GM19328 (cell line): ENCODE results near the gene BCL11B.

Source experiments
- ATAC-seq: cut with Tn5 transposase; IDR thresholded peaks from one replicate; pipeline ENCODE4 v1.9.1; 2021; ENCODE audit warnings: mild to moderate bottlenecking, moderate library complexity; ENCODE audit not compliant: unreplicated experiment

Gene BCL11B

DNA sequence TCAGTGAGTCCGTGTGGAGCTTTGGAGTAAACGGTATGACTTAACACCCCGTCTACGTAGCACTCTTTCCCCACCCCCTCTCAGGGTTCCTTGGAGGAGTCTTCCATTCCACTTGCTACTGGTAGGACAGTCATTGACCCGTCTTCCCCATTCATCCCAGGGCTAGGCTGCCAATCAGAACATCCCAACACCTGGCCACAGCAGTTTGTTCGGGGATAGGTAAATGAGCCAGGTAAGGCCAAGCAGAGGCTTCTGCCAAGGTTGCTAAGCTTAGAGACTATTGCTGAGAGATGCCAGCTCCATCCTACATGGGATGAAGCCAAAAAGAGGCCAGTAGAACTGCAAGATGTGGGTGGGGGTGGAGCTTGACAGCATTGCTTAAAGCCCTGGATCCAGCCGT, 130.8 kb downstream of the BCL11B start:
- ATAC-seq = no peak

DNA sequence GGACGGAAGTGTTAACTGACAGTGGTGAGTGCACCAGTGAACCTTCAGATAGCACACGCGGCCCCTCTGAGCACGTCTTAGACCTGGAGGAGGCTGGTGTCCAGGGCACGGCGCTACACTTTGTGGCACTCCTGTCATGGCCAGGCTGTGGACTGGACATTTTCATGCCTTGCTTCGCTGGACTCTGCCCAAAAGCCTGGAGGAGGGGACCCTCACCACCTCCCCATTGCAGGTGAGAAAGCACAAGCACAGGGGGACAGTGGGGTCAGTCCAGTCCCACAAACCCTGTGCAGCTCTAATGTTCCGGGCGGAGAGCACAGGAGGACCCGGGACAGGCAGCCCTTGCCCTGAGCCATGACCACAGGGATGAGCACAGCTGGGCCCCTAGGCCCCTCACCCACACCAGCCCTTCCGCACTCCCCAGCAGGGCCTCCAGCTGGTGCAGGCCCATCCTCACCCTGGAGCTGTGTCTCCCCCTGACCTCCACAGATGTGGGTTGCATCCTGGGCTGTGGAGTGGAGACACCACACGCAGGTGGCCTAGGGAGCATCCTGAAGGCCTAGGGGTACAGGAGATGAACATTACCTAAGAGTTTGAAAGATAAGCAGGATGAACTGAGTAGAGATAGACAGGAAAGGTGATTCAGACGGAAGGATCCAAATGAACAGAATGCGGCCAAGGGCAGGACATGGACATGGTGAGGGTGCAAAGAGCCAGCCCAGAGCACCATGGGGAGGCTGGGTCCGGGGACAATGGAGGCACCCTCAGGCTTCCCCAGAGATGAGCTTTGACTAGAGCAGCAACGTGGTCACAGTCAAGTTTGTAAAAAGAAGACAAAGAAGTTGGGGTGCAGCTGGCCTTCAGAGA, 132.8 kb downstream of the BCL11B start:
- ATAC-seq = no peak

DNA sequence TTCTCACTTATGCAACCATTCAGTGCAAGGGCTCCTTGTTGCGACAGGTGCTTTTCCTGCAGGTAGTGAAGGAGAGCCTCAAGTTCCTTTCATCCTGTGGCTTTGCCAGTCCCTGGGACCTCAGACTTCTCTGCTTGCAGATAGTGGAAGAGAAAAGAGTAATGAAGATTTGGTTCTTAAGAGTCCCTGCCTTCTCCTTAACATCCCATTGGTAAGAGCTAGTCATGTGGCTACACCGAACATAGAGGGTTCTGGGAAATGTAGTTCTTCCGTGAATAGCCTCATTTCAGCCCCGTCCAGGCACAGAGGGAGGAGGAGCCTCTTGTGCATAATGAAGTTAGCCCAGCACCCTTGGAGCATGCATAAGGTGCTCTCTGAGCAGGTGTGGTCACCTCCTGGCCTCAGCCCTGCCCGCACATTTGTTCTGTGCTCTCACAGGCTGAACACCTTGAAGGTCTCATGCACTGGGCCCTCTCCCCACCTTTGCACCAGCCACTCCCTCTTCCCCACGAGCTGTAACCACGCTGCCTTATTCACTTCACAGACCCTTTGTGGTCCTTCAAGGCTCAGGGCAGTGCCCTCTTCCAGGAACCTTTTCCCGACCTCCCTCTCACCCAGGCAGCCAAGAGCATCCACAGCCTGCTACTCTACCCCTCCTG, 134.0 kb downstream of the BCL11B start:
- ATAC-seq = no peak

GRCh38 chr14:99137001-99137700, 134.8 kb downstream of the BCL11B start:
- ATAC-seq = no peak

GRCh38 chr14:99136401-99136800, 135.6 kb downstream of the BCL11B start:
- no peak for ATAC-seq

DNA sequence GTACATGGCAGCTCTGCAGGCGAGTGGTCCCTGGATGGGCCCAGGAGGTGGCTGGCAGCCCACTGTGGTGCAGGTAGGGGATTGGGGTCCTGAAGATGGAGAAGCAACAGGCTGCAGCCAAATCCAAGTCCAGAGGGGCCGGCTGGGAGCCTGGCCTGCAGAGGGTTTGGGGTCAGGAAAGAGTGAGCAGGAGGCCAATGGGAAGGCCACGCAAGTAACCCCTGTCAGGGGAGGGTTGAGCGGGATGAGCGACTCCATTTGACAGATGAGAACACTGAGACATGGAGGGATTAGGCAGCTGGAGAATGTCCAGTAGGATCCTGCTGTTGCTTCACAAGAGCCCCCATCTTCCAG, 136.0 kb downstream of the BCL11B start:
- no peak for ATAC-seq

- ATAC-seq = no peak
Measured at GRCh38 chr14:99134516-99135046, 137.4 kb downstream of the BCL11B start.

GRCh38 chr14:99133636-99134515, 138.1 kb downstream of the BCL11B start:
- ATAC-seq = no peak

DNA sequence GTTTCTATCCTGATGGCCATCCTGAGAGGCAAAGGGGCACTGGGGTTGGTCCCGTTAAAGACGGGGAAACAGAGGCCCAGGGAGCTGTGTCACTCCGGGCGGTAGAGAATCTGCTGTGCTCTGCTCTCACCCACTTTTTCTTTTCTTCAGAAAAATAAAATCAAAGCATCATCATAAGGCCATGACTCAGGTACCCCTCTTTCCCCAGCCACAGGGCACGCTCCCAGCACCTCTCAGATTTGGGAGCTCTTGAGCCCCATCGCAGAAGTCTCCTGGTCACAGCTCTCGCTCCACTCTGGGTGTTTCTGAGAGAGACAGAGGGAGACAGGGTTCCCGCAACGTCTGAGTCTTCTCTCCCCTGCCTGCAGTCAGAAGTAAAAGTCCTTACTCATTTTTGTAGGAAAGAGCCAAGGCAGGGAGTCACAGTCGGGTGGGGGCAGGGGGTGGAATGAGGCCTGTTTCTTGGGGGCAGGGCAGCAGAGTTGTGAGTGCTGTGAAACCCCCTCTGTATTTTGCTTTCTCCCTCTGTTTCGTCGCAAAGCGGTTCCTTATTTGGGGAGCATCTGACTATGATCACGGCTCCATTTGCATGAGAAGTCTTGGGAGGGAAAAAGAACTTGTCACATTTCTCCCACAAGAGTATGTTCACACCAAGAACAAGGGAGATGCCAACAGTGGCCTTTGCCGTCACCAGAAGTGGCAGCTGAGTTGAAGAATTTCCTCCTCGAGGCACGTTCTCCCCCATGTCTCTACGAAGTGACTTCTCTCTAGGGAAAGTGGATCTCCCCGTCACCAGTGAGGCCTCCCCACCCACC, 139.0 kb downstream of the BCL11B start:
- no peak for ATAC-seq

DNA sequence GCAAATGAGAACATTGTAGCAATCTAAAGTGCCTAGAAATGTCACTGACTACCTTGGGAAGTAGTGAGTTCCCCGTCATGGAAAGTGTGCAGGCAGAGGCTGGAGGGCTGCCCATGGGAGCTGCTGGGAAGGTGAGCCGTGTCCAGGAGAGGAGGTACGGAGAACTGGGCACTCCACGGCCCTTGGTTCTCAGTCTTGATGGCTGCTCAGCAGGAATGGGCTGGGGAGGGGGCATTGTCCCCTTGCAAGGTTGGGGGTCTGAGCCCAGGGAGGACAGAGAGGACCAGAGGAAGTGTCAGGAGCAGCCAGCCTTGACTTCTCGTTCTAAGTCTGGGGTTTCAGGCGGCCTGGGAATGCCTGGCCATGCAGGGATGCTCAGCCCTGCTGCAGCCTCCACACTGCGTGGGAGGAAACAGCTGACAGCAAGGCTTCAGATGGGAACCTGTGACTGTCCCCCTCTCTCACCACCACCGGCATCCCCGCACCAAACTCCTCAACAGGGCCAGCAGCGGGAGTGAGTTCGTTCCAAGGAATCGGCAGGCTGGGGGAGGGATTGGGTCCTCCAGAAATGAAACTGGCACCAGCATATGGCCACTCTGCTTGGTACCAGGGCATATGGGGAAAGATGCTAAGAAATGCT, 140.2 kb downstream of the BCL11B start:
- ATAC-seq = no peak

DNA sequence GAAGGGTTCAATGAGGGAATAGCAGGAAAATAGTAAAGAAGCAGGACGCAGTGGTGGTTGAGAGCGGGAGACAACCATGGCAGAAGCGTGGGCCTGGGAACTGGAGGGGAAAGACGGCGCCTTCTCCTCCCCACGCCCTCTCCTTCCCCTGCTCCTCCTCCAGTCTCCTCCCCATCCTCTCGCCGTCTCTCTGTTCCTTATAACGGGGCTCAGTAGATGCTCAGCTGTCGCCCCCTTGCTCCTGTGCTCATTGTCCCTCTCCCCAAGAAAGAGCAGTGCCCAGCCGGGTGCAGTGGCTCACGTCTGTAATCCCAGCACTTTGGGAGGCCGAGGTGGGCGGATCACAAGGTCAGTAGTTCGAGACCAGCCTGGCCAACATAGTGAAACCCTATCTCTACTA, 142.0 kb downstream of the BCL11B start:
- no peak for ATAC-seq

- ATAC-seq = no peak
Measured at GRCh38 chr14:99129211-99129696, 142.7 kb downstream of the BCL11B start.

DNA sequence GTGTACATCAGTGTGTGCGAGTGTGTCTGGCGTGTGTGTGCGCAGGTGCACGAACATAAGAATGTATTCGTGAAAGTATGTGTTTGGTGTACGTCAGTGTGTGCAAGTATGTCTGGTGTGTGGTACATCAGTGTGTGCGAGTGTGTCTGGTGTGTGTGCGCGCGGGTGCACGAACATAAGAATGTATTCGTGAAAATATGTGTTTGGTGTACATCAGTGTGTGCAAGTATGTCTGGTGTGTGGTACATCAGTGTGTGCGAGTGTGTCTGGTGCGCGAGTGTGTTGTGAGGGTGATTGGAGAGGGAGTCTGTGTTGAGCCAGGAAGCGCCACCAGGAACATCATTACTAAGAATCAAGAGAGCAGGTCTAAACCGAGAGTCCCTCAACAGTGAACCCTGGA, 143.8 kb downstream of the BCL11B start:
- no peak for ATAC-seq

DNA sequence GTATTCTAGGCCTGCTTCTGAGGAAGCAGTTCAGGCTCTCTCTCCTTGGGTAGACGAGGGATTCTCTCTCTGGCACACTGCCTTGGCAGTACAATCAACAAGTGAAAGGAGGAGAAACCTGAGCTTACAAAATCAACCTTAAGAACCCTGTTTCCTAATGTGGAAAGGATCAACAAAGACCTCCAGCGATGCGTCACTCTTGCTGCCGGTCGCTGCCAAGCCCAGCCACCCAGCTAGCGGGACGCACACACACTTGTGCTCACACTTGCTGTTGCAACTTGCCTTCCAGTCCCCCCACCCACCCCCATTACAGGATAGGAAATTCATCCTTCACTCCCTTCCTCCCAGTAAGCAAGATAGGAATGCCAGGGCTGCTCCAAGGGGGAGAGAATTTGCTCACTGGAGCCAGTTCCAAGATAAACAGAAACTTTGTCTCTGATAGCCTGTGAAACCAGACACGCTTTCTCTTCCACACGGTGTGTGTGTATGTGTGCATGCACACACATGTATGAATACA, 144.3 kb downstream of the BCL11B start:
- ATAC-seq = no peak

DNA sequence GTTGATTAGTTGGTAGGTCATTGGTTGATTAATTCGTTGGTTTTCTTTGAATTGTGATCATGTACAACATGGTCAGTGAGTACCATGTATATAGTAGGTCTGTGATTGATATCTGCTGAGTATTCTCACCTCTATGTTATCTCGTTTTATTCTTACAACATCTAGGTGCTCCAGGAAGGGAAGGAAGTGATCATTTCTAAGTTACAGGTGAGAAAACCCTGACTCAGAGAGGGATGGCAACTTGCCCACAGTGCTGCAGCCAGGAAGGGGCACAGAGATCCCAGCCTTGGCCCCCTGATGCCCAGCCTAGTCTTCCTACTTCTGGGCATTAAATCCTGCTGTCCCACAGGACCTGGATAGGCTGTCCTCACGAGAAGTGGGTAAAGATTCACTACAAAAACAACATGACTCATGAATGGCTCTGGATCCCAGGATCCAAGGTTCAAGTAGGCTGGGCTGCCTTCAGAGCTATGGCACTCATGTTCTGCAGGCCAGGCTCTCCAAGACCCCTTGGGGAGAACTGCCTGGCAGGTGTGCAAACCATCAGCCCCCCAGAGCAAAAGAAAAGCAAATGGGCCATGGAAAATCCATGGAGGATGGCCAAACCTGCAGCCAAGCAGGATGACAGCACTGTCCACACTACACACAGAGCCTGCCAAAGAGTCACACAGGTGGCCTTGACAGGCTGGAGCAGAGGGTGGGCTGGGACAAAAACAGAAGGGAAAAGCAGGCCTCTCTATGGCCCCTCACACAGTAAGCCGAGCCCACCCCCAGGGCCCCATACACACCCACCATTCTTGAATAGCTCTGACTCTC, 146.2 kb downstream of the BCL11B start:
- ATAC-seq = no peak

DNA sequence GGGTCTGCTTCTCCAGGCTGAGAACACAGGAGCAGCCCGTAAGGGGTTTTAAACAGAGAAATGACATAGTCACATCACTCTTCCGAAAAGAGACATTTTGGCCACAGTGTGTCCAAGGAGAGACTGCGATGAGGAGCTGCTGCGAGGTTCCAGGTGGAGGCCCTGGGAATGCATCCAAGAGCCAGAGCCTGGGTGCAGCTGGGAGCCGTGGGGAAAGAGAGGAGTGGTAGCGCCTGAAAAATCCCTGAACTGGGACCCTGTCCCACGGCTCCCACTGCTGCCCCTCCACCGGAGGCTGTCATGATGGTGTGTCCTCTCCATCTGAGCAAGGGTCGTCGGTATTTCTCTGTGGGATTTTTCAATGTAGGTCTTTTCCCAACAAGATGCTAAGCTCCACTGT, 146.9 kb downstream of the BCL11B start:
- no peak for ATAC-seq

DNA sequence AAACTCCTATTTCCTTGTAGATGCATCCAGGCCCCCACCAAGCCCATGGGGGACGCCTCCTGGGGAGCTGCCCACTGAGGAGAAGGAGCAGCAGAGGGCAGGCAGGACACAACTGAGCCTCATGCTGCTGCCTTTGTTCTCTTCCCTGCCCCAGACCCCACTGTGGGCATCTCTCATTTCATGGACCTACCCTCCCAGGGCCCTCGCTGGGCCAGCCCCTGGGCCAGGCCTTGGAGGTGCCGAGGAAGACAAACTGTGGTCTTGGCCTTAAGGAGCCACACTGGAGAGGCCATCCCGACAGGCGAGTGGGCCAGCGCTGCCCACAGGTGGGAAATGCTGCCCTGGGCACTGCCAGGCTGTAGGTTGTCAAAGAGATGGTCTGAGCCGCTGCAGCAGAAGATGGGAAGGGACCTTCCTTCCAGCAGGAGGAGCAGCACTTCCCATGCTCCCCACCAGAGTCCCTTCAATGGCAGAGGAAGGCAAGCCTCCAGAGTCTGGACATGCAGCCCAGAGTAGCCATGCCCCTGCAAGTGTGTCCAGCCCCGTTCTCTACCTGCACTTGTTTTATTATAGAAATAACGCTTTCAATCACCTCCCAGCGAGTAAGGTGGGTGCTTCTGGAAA, 147.4 kb downstream of the BCL11B start:
- no peak for ATAC-seq
